Epithelial cell of prostate (primary cell): ENCODE measurements around the gene ATP2A1.
"Not testable (repeated sequence)": the region's sequence is repeated elsewhere in the genome, so short reads cannot be mapped to it uniquely, and the experiment has no call there.

Source experiments
- DNase-seq: peaks from one replicate; pipeline ENCODE4 v3.0.0-alpha.2; 2011; ENCODE audit warnings: low read depth, low spot score
- H3K27ac ChIP-seq: fragments of 450-650 bp; 2 replicates; pipeline ENCODE4 v1.5.1; 2017; ENCODE audit warnings: mild to moderate bottlenecking

ATP2A1 gene

GRCh38 chr16:28932339-28933141 lies 54.3 kb downstream of the ATP2A1 start:
- no peak for DNase-seq
- H3K27ac ChIP-seq: no peak overlapping the region

GRCh38 chr16:28933171-28933570 lies 54.9 kb downstream of the ATP2A1 start:
- no peak for DNase-seq
- no peak overlapping the region for H3K27ac ChIP-seq

GRCh38 chr16:28935346-28935745 lies 57.1 kb downstream of the ATP2A1 start:
- DNase-seq: no peak
- no peak overlapping the region for H3K27ac ChIP-seq

- H3K27ac ChIP-seq: no peak overlapping the region
Observed at GRCh38 chr16:28935924-28936783, 57.9 kb downstream of the ATP2A1 start.

GRCh38 chr16:28936784-28937155 lies 58.5 kb downstream of the ATP2A1 start:
- H3K27ac ChIP-seq: no peak overlapping the region
- DNase-seq: no peak

More at GRCh38 chr16:28935924-28936783, 57.9 kb downstream of the ATP2A1 start:
- no peak for DNase-seq

- no peak overlapping the region for H3K27ac ChIP-seq
- no peak for DNase-seq
Observed at GRCh38 chr16:28937222-28937876, 59.1 kb downstream of the ATP2A1 start.

GRCh38 chr16:28938721-28939120 lies 60.4 kb downstream of the ATP2A1 start:
- H3K27ac ChIP-seq: no peak overlapping the region
- no peak for DNase-seq

- H3K27ac ChIP-seq, DNase-seq: not testable (repeated sequence)
Observed at GRCh38 chr16:28939825-28940224, 61.5 kb downstream of the ATP2A1 start.

- H3K27ac ChIP-seq: no peak overlapping the region
- no peak for DNase-seq
Observed at GRCh38 chr16:28943281-28943680, 65.0 kb downstream of the ATP2A1 start.

GRCh38 chr16:28946681-28947080 lies 68.4 kb downstream of the ATP2A1 start:
- DNase-seq: no peak
- peak overlapping the region; percentile 82 for H3K27ac ChIP-seq

- H3K27ac ChIP-seq: peak within 1 kb of the TSS; percentile 74
- DNase-seq: peak; percentile 99
Observed at GRCh38 chr16:28950648-28951409, 72.5 kb downstream of the ATP2A1 start, which contains the start of gene NFATC2IP. Gene NFATC2IP, plus strand, starts transcription at chr16:28950937. Its CDS starts 75 bp downstream, at chr16:28951012.

- peak overlapping the region; percentile 74 for H3K27ac ChIP-seq
- no peak for DNase-seq
Observed at GRCh38 chr16:28951410-28951943, 73.2 kb downstream of the ATP2A1 start.
